RWPE1 (cell line): ENCODE results near the gene MAEL.

Source experiments
- CTCF ChIA-PET: fragments of 350-600 bp; sonication (Branson Sonifier 250); formaldehyde crosslinking; extraction: SDS; loops from one replicate; lab custom pipeline; 2021; lab: Yijun Ruan, JAX
- POLR2A ChIA-PET: fragments of 400-600 bp; formaldehyde crosslinking; extraction: SDS; loops from one replicate; lab custom pipeline; 2020; ENCODE audit warnings: antibody characterized with exemption; ENCODE audit not compliant: low non-redundant PET; lab: Yijun Ruan, JAX
- DNase-seq: peaks from one replicate; pipeline ENCODE4 v3.0.0; 2012; ENCODE audit warnings: low spot score
- H3K27ac ChIP-seq: fragments of 450-650 bp; 2 replicates; pipeline ENCODE4 v1.5.1; 2017
- TF ChIP-seq, protein P1 (sequence below): fragments of 450-650 bp; conservative IDR thresholded peaks from 2 replicates; pipeline ENCODE4 v1.5.1; 2017; ENCODE audit warnings: low read depth, mild to moderate bottlenecking

The MAEL gene

DNA sequence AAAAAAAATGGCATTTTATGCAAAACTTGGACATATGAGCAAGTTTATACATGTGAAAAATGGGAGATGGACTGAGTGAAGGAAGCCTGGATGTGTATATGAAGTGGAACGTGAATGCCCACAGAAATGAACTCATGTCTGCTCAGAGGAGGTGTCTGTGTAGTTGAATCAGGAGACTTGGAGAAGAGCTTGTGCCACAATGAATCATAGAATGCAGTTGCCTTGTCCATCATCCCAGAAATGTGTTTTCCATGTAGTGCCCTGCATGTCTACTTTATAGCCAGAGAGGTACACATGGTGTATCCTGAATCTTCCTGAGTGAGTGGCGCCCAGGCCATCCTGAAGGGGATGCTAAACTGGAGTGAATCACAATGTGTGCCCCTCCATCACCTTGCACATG, 11.1 kb upstream of the MAEL start:
- CTCF ChIA-PET, result no interaction called here

DNA sequence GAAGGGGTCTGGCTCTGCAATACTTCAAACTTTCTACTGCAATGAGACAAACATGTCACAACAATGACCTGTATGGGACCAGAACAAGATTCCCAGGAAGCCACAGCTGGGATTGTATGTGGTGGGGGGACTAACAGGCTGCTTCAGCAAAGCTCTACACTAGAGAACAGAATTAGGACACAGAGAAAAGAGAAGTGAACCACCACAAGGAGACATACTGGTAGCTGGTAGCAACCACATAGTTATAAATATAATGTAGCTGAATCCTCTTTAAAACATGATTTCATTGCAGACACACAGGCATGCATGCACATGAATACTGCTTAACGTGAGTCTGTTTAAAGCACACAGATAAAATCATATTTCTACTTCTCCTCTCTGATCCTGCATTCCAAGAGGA, 10.3 kb upstream of the MAEL start:
- DNase-seq, result no peak
- H3K27ac ChIP-seq, result no peak overlapping the region

More for the DNA sequence above, 11.1 kb upstream of the MAEL start:
- TF ChIP-seq, protein P1, sequence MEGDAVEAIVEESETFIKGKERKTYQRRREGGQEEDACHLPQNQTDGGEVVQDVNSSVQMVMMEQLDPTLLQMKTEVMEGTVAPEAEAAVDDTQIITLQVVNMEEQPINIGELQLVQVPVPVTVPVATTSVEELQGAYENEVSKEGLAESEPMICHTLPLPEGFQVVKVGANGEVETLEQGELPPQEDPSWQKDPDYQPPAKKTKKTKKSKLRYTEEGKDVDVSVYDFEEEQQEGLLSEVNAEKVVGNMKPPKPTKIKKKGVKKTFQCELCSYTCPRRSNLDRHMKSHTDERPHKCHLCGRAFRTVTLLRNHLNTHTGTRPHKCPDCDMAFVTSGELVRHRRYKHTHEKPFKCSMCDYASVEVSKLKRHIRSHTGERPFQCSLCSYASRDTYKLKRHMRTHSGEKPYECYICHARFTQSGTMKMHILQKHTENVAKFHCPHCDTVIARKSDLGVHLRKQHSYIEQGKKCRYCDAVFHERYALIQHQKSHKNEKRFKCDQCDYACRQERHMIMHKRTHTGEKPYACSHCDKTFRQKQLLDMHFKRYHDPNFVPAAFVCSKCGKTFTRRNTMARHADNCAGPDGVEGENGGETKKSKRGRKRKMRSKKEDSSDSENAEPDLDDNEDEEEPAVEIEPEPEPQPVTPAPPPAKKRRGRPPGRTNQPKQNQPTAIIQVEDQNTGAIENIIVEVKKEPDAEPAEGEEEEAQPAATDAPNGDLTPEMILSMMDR, result no peak
- no peak overlapping the region for H3K27ac ChIP-seq
- POLR2A ChIA-PET, result no interaction called here
- DNase-seq, result no peak

DNA sequence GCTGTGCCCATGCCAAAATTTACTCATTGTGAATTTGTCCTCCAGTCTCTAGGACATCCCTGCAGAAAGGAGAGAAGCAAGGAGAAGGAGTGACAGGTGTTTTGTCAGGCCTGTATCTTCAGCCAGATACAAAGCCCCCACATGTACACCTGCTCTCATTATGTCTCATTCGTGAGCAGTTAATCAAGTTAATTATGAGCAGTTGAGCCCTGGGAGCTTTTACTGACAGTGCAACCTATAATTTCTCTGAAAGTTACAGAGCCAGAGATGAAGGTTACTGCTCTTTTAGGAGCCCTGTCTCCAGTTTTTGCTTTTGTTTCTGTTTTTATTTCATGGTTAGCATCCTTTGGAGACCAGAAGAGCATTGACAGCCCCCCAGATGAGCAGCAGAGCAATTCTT, 8.7 kb upstream of the MAEL start:
- TF ChIP-seq, protein P1, result no peak
- no peak for DNase-seq
- POLR2A ChIA-PET, result no interaction called here
- H3K27ac ChIP-seq, result no peak overlapping the region
- CTCF ChIA-PET, result interaction anchor here (0.6 kb wide), 1 partner anchor 71 kb away, joined by 3 read pairs; no protein-coding TSS in a partner anchor

More for the DNA sequence above, 10.3 kb upstream of the MAEL start:
- POLR2A ChIA-PET, result no interaction called here
- CTCF ChIA-PET, result no interaction called here
- TF ChIP-seq, protein P1, result no peak

DNA sequence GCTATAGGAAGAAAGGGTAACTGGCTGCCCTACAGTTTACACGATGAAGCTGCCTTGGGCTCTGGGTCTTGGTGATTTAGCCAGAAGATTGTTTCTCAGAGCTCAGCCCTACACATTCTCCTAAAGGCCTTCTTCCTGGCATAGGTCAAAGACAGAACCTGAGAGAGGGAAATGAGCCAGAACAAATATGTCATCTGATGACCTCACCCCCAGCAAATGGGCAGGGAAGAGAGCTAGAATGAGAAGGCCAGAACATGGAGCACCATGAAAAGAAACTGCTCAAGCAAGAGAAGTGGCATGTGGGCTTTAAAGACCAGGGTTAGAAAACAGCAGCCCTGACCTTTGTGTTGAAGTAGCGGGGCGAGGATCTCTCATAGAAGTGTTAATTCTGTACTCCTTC, 8.3 kb upstream of the MAEL start:
- H3K27ac ChIP-seq, result no peak overlapping the region
- DNase-seq, result no peak
- ChIA-PET POLR2A (no interaction called here), CTCF (interaction anchor here (0.6 kb wide), 2 partner anchors 47 to 71 kb away, joined by 3 read pairs; no protein-coding TSS in a partner anchor)
- TF ChIP-seq, protein P1, result no peak

DNA sequence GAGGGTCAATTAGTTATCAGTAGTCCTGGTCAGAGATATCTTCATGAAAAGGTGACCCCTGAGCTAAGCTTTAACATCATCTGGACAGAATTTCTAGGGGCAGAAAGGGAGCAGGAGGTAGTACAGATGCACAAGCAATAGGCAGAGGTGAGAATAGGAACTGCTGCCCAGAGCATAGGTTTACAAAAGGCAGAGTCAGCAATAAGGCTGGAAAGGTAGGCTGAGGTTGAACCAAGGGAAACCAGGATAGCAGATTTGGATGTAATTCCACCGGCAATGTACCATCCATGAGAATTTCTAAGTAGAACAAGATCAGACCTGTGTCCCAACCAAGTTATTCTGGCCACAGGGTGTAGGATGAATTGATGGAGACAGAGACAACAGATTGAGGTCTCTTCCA, 7.5 kb upstream of the MAEL start:
- TF ChIP-seq, protein P1, result no peak
- ChIA-PET CTCF (interaction anchor here (0.6 kb wide), 1 partner anchor 46 kb away, joined by 3 read pairs; no protein-coding TSS in a partner anchor), POLR2A (no interaction called here)
- H3K27ac ChIP-seq, result no peak overlapping the region
- DNase-seq, result no peak

DNA sequence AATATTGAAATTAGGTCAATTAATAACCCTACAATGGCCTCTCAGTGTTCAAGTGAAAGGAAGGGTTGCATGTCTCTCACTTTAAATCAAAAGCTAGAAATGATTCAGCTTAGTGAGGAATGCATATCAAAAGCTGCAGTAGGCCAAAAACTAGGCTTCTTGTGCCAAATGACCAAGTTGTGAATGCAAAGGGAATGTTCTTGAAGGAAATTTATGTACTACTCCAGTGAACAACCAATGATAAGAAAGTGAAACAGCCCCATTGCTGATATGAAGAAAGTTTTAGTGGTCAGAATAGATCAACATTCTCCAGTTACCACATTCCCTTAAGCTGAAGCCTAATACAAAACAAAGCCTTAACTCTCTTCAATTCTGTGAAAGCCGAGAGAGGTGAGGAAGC, 10.0 kb downstream of the MAEL start:
- no peak for DNase-seq
- H3K27ac ChIP-seq, result no peak overlapping the region
- CTCF ChIA-PET, result no interaction called here
- TF ChIP-seq, protein P1, result no peak
- POLR2A ChIA-PET, result no interaction called here
